Measurements from ENCODE around the gene RSRC2.
"Not testable (repeated sequence)": the region's sequence is repeated elsewhere in the genome, so short reads cannot be mapped to it uniquely, and the experiment has no call there.

The RSRC2 gene

GRCh38 chr12:122486805-122487426 lies 39.8 kb downstream of the RSRC2 start:
- no peak for DNase-seq (ENCODE audit: low read depth)
- H3K4me3 ChIP-seq (ENCODE audit: control insufficient read depth, low read depth, low read length) = no peak overlapping the region
- TF ChIP-seq CTCF (IDR thresholded peaks at IDR 0.05; ENCODE audit: control insufficient read depth, insufficient read depth, low read depth, low read length, missing control alignments) = no peak

- not testable (repeated sequence) for H3K4me3 ChIP-seq (ENCODE audit: control insufficient read depth, low read depth, low read length); DNase-seq (ENCODE audit: low read depth)
Observed at GRCh38 chr12:122486360-122486759, 40.4 kb downstream of the RSRC2 start.

GRCh38 chr12:122484385-122484784 lies 42.4 kb downstream of the RSRC2 start:
- DNase-seq (ENCODE audit: low read depth); H3K4me3 ChIP-seq (ENCODE audit: control insufficient read depth, low read depth, low read length): not testable (repeated sequence)

GRCh38 chr12:122483969-122484368 lies 42.8 kb downstream of the RSRC2 start:
- no peak for TF ChIP-seq CTCF (IDR thresholded peaks at IDR 0.05; ENCODE audit: control insufficient read depth, insufficient read depth, low read depth, low read length, missing control alignments)
- DNase-seq (ENCODE audit: low read depth) = no peak
- H3K4me3 ChIP-seq (ENCODE audit: control insufficient read depth, low read depth, low read length) = no peak overlapping the region

- no peak for DNase-seq (ENCODE audit: low read depth)
- no peak overlapping the region for H3K4me3 ChIP-seq (ENCODE audit: control insufficient read depth, low read depth, low read length)
- no peak for TF ChIP-seq CTCF (IDR thresholded peaks at IDR 0.05; ENCODE audit: control insufficient read depth, insufficient read depth, low read depth, low read length, missing control alignments)
Observed at GRCh38 chr12:122481861-122482260, 44.9 kb downstream of the RSRC2 start.

- H3K4me3 ChIP-seq (ENCODE audit: control insufficient read depth, low read depth, low read length) = no peak overlapping the region
- DNase-seq (ENCODE audit: low read depth) = no peak
- no peak for TF ChIP-seq CTCF (IDR thresholded peaks at IDR 0.05; ENCODE audit: control insufficient read depth, insufficient read depth, low read depth, low read length, missing control alignments)
Observed at GRCh38 chr12:122480753-122481152, 46.0 kb downstream of the RSRC2 start.

GRCh38 chr12:122474324-122474716 lies 52.4 kb downstream of the RSRC2 start:
- no peak overlapping the region for H3K4me3 ChIP-seq (ENCODE audit: control insufficient read depth, low read depth, low read length)
- TF ChIP-seq CTCF (IDR thresholded peaks at IDR 0.05; ENCODE audit: control insufficient read depth, insufficient read depth, low read depth, low read length, missing control alignments) = no peak
- no peak for DNase-seq (ENCODE audit: low read depth)

Data from AG09309 (cell line).